Lower lobe of right lung (tissue), 2 donors: ENCODE results near the gene KRT78. TPM values are rescaled to one million over a fixed set of nuclear protein-coding genes. Genes with fewer than 3 reads are reported as not detected.
"Not testable (repeated sequence)": the region's sequence is repeated elsewhere in the genome, so short reads cannot be mapped to it uniquely, and the experiment has no call there.

Experiments used
- ATAC-seq, 2 donors: fragments of 200-7000 bp; cut with Tn5 transposase; one replicate each; pipeline ENCODE4 v1.9.1; 2020 to 2022; ENCODE audit warnings: mild to moderate bottlenecking in 2 of 2, moderate library complexity in 2 of 2
- DNase-seq: peaks from one replicate; pipeline ENCODE4 v3.0.0-alpha.2; 2020
- H3K27ac ChIP-seq: fragments of 200-600 bp; one replicate; pipeline ENCODE4 v1.8.0; 2022
- H3K27me3 ChIP-seq: fragments of 200-600 bp; one replicate; pipeline ENCODE4 v1.8.0; 2022; ENCODE audit warnings: low read depth
- H3K36me3 ChIP-seq: fragments of 200-600 bp; one replicate; pipeline ENCODE4 v1.8.0; 2022; ENCODE audit warnings: mild to moderate bottlenecking
- H3K4me1 ChIP-seq: fragments of 200-600 bp; one replicate; pipeline ENCODE4 v1.8.0; 2022
- H3K4me3 ChIP-seq: fragments of 200-600 bp; one replicate; pipeline ENCODE4 v1.8.0; 2022; ENCODE audit warnings: mild to moderate bottlenecking
- H3K9me3 ChIP-seq: fragments of 200-600 bp; one replicate; pipeline ENCODE4 v1.8.0; 2022
- CTCF ChIP-seq: fragments of 200-600 bp; IDR thresholded peaks from one replicate; pipeline ENCODE4 v1.8.0; 2022; ENCODE audit warnings: antibody characterized with exemption, mild to moderate bottlenecking
- intact Hi-C: fragments of 100-400 bp; cut with DNase I; formaldehyde crosslinking; loops from one replicate; pipeline ENCODE4 v1.11.0; 2022
- total RNA-seq: library from RNA; stranded (reverse); fragmentation: NEBNext Ultra II Directional; extraction: Animal tissue kit (Norgen Biotek cat#: 25700); gene quantifications from one replicate; pipeline ENCODE4 v1.2.1, GENCODE V29; 2021
- donor health status: DM: no; HTN: yes; CAD: no; lungs with severe emphysema.

KRT78 gene
- total RNA-seq, 1 donor from 2014 or later: not detected

- ATAC-seq (no peak), DNase-seq (no peak)
- H3K4me1 ChIP-seq: no peaks in the 10 kb centered on the region
- intact Hi-C loops: no loop called here
- no peaks in the 10 kb centered on the region for H3K9me3 ChIP-seq
- TF ChIP-seq CTCF: no peak
- H3K27me3 ChIP-seq: peaks cover 5% of the 10 kb centered on the region
- no peak overlapping the region for H3K4me3 ChIP-seq
- no peaks in the 10 kb centered on the region for H3K36me3 ChIP-seq
- H3K27ac ChIP-seq: no peak overlapping the region
These were observed 8.7 kb upstream of the KRT78 start for GRCh38 chr12:52857500-52857899.

DNA sequence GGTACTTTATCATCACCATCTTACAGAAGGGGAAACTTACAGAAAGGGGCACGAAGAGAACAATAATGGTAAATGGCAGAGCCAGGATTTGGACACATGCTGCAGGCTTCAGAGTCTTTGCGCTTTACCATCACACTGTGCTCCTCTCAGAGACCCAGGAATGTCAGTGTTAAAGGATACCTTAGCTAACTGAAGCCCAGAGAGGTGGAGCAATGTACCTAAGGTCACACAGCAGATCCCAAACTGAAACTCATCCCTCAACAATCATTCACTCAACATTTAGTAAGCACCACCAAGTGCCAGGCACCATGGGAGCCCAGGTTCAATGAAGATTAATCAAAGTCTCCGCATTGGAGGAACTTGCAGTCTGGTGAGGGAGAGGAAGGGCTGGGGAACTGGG lies 8.0 kb upstream of the KRT78 start:
- H3K9me3 ChIP-seq: no peaks in the 10 kb centered on the region
- H3K4me1 ChIP-seq: no peaks in the 10 kb centered on the region
- ATAC-seq (no peak), DNase-seq (no peak)
- H3K36me3 ChIP-seq: no peaks in the 10 kb centered on the region
- H3K4me3 ChIP-seq: no peak overlapping the region
- no peak overlapping the region for H3K27ac ChIP-seq
- peaks cover 8% of the 10 kb centered on the region for H3K27me3 ChIP-seq
- no peak for TF ChIP-seq CTCF
- intact Hi-C loops: no loop called here

DNA sequence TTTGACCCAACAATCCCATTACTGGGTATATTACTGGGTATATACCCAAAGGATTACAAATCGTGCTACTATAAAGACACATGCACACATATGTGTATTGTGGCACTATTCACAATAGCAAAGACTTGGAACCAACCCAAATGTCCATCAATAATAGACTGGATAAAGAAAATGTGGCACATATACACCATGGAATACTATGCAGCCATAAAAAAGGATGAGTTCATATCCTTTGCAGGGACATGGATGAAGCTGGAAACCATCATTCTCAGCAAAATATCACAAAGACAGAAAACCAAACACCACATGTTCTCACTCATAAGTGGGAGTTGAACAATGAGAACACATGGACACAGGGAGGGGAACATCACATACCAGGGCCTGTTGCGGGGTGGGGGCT lies 7.3 kb upstream of the KRT78 start:
- H3K4me3 ChIP-seq, H3K36me3 ChIP-seq, H3K27ac ChIP-seq, ATAC-seq, H3K9me3 ChIP-seq, intact Hi-C loops, DNase-seq, H3K4me1 ChIP-seq: not testable (repeated sequence)
- peaks cover 12% of the 10 kb centered on the region for H3K27me3 ChIP-seq

- H3K36me3 ChIP-seq: no peaks in the 10 kb centered on the region
- H3K9me3 ChIP-seq: no peaks in the 10 kb centered on the region
- ATAC-seq (no peak), DNase-seq (no peak)
- no peak overlapping the region for H3K4me3 ChIP-seq
- H3K27ac ChIP-seq: no peak overlapping the region
- TF ChIP-seq CTCF: no peak
- peaks cover 20% of the 10 kb centered on the region for H3K27me3 ChIP-seq
- H3K4me1 ChIP-seq: no peaks in the 10 kb centered on the region
- intact Hi-C loops: no loop called here
These were observed 3.0 kb upstream of the KRT78 start for GRCh38 chr12:52851787-52852186.

GRCh38 chr12:52850681-52851080 lies 1.9 kb upstream of the KRT78 start:
- ATAC-seq: no peak
- intact Hi-C loops: no loop called here
- Histone ChIP-seq H3K27ac (no peak overlapping the region), H3K4me1 (no peaks in the 10 kb centered on the region), H3K36me3 (no peaks in the 10 kb centered on the region), H3K4me3 (no peak overlapping the region), H3K9me3 (no peaks in the 10 kb centered on the region), H3K27me3 (peaks cover 20% of the 10 kb centered on the region)
- no peak for TF ChIP-seq CTCF
- DNase-seq: no peak

DNA sequence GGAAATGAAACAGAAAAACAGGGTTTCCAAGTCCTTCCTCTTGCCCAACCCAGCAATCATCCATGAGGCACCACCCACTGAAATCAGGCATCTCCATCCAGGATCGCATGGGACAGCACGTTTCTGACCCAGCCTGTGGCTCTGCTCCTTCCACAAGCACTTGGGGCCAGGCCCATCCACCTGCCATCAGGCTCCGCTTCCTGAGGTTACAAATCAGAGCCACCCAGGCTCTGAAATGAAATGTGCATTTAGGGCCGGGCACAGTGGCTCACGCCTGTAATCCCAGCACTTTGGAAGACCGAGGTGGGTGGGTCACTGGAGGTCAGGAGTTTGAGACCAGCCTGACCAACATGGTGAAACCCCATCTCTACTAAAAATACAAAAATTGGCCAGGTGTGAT lies 717 bp upstream of the KRT78 start:
- no peak for TF ChIP-seq CTCF
- intact Hi-C loops: no loop called here
- H3K27me3 ChIP-seq: peaks cover 20% of the 10 kb centered on the region
- DNase-seq: no peak
- H3K4me1 ChIP-seq: no peaks in the 10 kb centered on the region
- no peak for ATAC-seq
- no peak overlapping the region for H3K27ac ChIP-seq
- no peaks in the 10 kb centered on the region for H3K36me3 ChIP-seq
- no peak overlapping the region for H3K4me3 ChIP-seq
- no peaks in the 10 kb centered on the region for H3K9me3 ChIP-seq
